K562 (cell line): Measurements from ENCODE around the gene FUT8. TPM values are rescaled to one million over a fixed set of nuclear protein-coding genes. Genes with fewer than 3 reads are reported as not detected.

Source experiments
- ATAC-seq: fragments of 200-7000 bp; cut with Tn5 transposase; 3 replicates; pipeline ENCODE4 v1.9.1; 2020; ENCODE audit warnings: moderate library complexity
- BruUV-seq: library from RNA; stranded (reverse); fragments of 400-500 nt; replicated peaks from 2 replicates; lab custom pipeline; 2021; lab: Mats Ljungman, UMichigan
- CTCF ChIA-PET: fragments of 300-600 bp; formaldehyde crosslinking; extraction: SDS; loops from one replicate; lab custom pipeline; 2021; ENCODE audit warnings: low intra/inter-chr PET ratio; lab: Yijun Ruan, JAX
- POLR2A ChIA-PET: fragments of 300-600, 350-650 bp; sonication (Branson Sonifier 250); formaldehyde crosslinking; extraction: SDS; loops from one replicate; lab custom pipeline; 2021; ENCODE audit warnings: antibody characterized with exemption, inconsistent platforms; lab: Yijun Ruan, JAX
- DNase-seq, 4 experiments: peaks; one replicate each; pipeline versions ENCODE4 v3.0.0 to v3.0.0-alpha.2; 2011 to 2018; ENCODE audit warnings: low spot score in 3 of 4, mixed read lengths in 3 of 4; ENCODE audit errors: extremely low read depth in 1 of 4
- FAIRE-seq: peaks from 2 replicates; lab custom pipeline; 2011; peaks lifted over from hg19 to GRCh38; lab: Jason Lieb, UNC
- H2AFZ ChIP-seq: 2 replicates; pipeline ENCODE4 v1.6.0; 2011; ENCODE audit warnings: low read depth, low read length, control low read depth, inconsistent platforms
- H3K27ac ChIP-seq: fragments of 200-600 bp; 3 replicates; pipeline ENCODE4 v1.8.0; 2011; ENCODE audit warnings: low read depth, mild to moderate bottlenecking, control low read depth, inconsistent platforms, low read length, moderate library complexity, mixed read lengths; ENCODE audit errors: extremely low read depth
- H3K27me3 ChIP-seq, 2 experiments: fragments of 300-600 bp in 1 of 2; 2 replicates in 1 of 2; 3 replicates in 1 of 2; pipeline versions ENCODE4 v1.6.0 to v1.8.0; 2011; ENCODE audit warnings: inconsistent platforms in 2 of 2, low read length in 2 of 2, mild to moderate bottlenecking in 1 of 2, mixed read lengths in 1 of 2, moderate library complexity in 1 of 2; ENCODE audit not compliant: control insufficient read depth in 2 of 2, insufficient read depth in 2 of 2
- H3K36me3 ChIP-seq: fragments of 300-600 bp; 3 replicates; pipeline ENCODE4 v1.8.0; 2011; ENCODE audit warnings: mild to moderate bottlenecking, low read length, inconsistent platforms; ENCODE audit not compliant: control insufficient read depth, insufficient read depth
- H3K4me1 ChIP-seq, 2 experiments: fragments of 200-600 bp in 1 of 2; replicated peaks in 1 of 2; 2 replicates in 1 of 2; 3 replicates in 1 of 2; pipeline versions ENCODE4 v1.5.1 to v1.8.0; 2011; ENCODE audit warnings: inconsistent platforms in 2 of 2, low read length in 2 of 2, mild to moderate bottlenecking in 1 of 2, mixed read lengths in 1 of 2, moderate library complexity in 1 of 2; ENCODE audit not compliant: control insufficient read depth in 2 of 2, insufficient read depth in 2 of 2
- H3K4me2 ChIP-seq: 2 replicates; pipeline ENCODE4 v1.6.1; 2011; ENCODE audit warnings: low read length, control low read depth, inconsistent platforms, mixed read lengths; ENCODE audit not compliant: insufficient read depth
- H3K4me3 ChIP-seq: fragments of 200-600 bp; sonication (generic), shearing (Covaris generic); 2 replicates; pipeline ENCODE4 v1.5.1; 2016; ENCODE audit warnings: control low read depth, inconsistent platforms
- H3K79me2 ChIP-seq: fragments of 200-600 bp; 3 replicates; pipeline ENCODE4 v1.8.0; 2011; ENCODE audit warnings: low read length, inconsistent platforms; ENCODE audit not compliant: control insufficient read depth, insufficient read depth
- H3K9ac ChIP-seq, 2 experiments: 2 replicates each; pipeline versions ENCODE4 v1.6.0 to v1.6.1; 2011; ENCODE audit warnings: low read depth in 2 of 2, low read length in 2 of 2, control low read depth in 1 of 2, inconsistent platforms in 1 of 2, mild to moderate bottlenecking in 1 of 2, mixed read lengths in 1 of 2; ENCODE audit not compliant: insufficient read depth in 1 of 2
- H3K9me1 ChIP-seq: one replicate; pipeline ENCODE4 v1.6.0; 2011; ENCODE audit warnings: inconsistent platforms, mild to moderate bottlenecking, low read length, moderate library complexity; ENCODE audit not compliant: control insufficient read depth, insufficient read depth
- H3K9me3 ChIP-seq: replicated peaks from 2 replicates; pipeline ENCODE4 v1.5.1; 2011; ENCODE audit warnings: low read depth, low read length, inconsistent platforms; ENCODE audit not compliant: control insufficient read depth, insufficient read depth
- H4K20me1 ChIP-seq: replicated peaks from 2 replicates; pipeline ENCODE4 v1.6.1; 2011; ENCODE audit warnings: low read length, inconsistent platforms, mixed read lengths; ENCODE audit not compliant: control insufficient read depth, insufficient read depth
- CBX5 ChIP-seq: IDR thresholded peaks from 2 replicates; pipeline ENCODE4 v1.6.1; 2014; ENCODE audit warnings: low read depth, borderline replicate concordance
- CREM ChIP-seq: IDR thresholded peaks from 2 replicates; pipeline ENCODE4 v1.6.1; 2014; ENCODE audit warnings: antibody characterized with exemption, low read depth
- GABPA ChIP-seq: fragments of 200-800 bp; sonication (Bioruptor generic); conservative IDR thresholded peaks from 2 replicates; pipeline ENCODE4 v1.6.1; 2016; ENCODE audit warnings: low read depth, missing genetic modification characterization, missing compliant biosample characterization
- HDAC3 ChIP-seq: fragments of 450-650 bp; IDR thresholded peaks from 2 replicates; pipeline ENCODE4 v1.6.1; 2018; ENCODE audit warnings: borderline replicate concordance, mild to moderate bottlenecking, moderate library complexity; ENCODE audit not compliant: partially characterized antibody
- HMG20B ChIP-seq: fragments of 250-450 bp; sonication (Bioruptor Pico); IDR thresholded peaks from 2 replicates; pipeline ENCODE4 v1.5.0; 2021; ENCODE audit warnings: mild to moderate bottlenecking
- HNRNPK ChIP-seq: fragments of 200-400 bp; formaldehyde crosslinking; IDR thresholded peaks from one replicate; pipeline ENCODE4 v1.6.1; 2018; ENCODE audit warnings: mild to moderate bottlenecking, low read depth, low read length; ENCODE audit not compliant: poor library complexity, severe bottlenecking
- NFIC ChIP-seq: fragments of 450-650 bp; IDR thresholded peaks from 2 replicates; pipeline ENCODE4 v1.6.1; 2017; ENCODE audit warnings: mild to moderate bottlenecking, inconsistent platforms
- NFIX ChIP-seq: fragments of 250-450 bp; sonication (Bioruptor Pico); IDR thresholded peaks from 2 replicates; pipeline ENCODE4 v1.4.0; 2020; ENCODE audit warnings: low read depth, mild to moderate bottlenecking, moderate library complexity
- PHB2 ChIP-seq: fragments of 450-650 bp; IDR thresholded peaks from 2 replicates; pipeline ENCODE4 v1.6.1; 2017; ENCODE audit warnings: low read depth
- PHF20 ChIP-seq: fragments of 450-650 bp; IDR thresholded peaks from 2 replicates; pipeline ENCODE4 v1.6.1; 2018; ENCODE audit not compliant: partially characterized antibody
- PKNOX1 ChIP-seq: fragments of 450-650 bp; IDR thresholded peaks from 2 replicates; pipeline ENCODE4 v1.6.1; 2016
- SIRT6 ChIP-seq: IDR thresholded peaks from one replicate; pipeline ENCODE4 v1.6.1; 2012; ENCODE audit warnings: low read depth, mild to moderate bottlenecking, control low read depth, inconsistent platforms, low read length, moderate library complexity
- TBP ChIP-seq: optimal IDR thresholded peaks from 2 replicates; pipeline ENCODE3; 2011; ENCODE audit warnings: low read depth, low read length, improper control_type of control experiment
- ZNF24 ChIP-seq: fragments of 450-650 bp; IDR thresholded peaks from 2 replicates; pipeline ENCODE4 v1.6.1; 2016
- ZNF695 ChIP-seq: fragments of 450-650 bp; formaldehyde crosslinking; IDR thresholded peaks from 2 replicates; pipeline ENCODE4 v1.4.0; 2020; ENCODE audit warnings: mild to moderate bottlenecking, moderate library complexity
- ZNF77 ChIP-seq: fragments of 250-450 bp; sonication (Bioruptor Pico); IDR thresholded peaks from 2 replicates; pipeline ENCODE4 v1.5.0; 2020
- ZZZ3 ChIP-seq: fragments of 450-650 bp; IDR thresholded peaks from 2 replicates; pipeline ENCODE4 v1.6.1; 2016; ENCODE audit warnings: antibody characterized with exemption, mild to moderate bottlenecking, moderate library complexity
- WGBS: fragments of 100-300 bp; shearing (Covaris generic); methylation state at CpG from one replicate; pipeline ENCODE4 v1.1.6; 2016; ENCODE audit warnings: low coverage, mixed read lengths; ENCODE audit not compliant: insufficient coverage; ENCODE audit errors: missing lambda C conversion rate; 5-methylcytosine and 5-hydroxymethylcytosine counted together
- in situ Hi-C: fragments of 300-500 bp; cut with MboI; formaldehyde crosslinking; loops from 4 replicates; pipeline ENCODE4 v1.15.0; 2018; ENCODE audit warnings: inconsistent platforms, mixed read lengths
- intact Hi-C: fragments of 100-400 bp; cut with micrococcal nuclease; formaldehyde crosslinking; loops from 2 replicates; pipeline ENCODE4 v1.14.2; 2022
- polyA plus RNA-seq, 8 experiments: library from polyadenylated mRNA; depleted of rRNA in 4 of 8; stranded (reverse) in 5 of 8; unstranded in 3 of 8; fragments of >200 nt; fragmentation: Nextera tagmentation in 2 of 8; fragmentation: Illumina TruSeq in 1 of 8; extraction: Ambion mirVana in 2 of 8; extraction: Trizol in 1 of 8; gene quantifications; 2 replicates each; pipeline versions ENCODE4 v1.2.1 to v1.2.3, GENCODE V29; 2011 to 2014; ENCODE audit warnings: inconsistent platforms in 1 of 8, missing spikeins in 1 of 8
- total RNA-seq, 7 experiments: library from RNA; depleted of rRNA in 6 of 7; stranded (reverse); fragments of >200 nt in 6 of 7; fragmentation: Illumina TruSeq in 2 of 7; extraction: Trizol in 2 of 7; gene quantifications; 2 replicates each; pipeline versions ENCODE4 v1.2.1 to v1.2.3, GENCODE V29; 2011 to 2021; ENCODE audit warnings: low replicate concordance in 1 of 7
- TF ChIP-seq, protein P1 (sequence below): fragments of 450-650 bp; formaldehyde crosslinking; IDR thresholded peaks from 2 replicates; pipeline ENCODE4 v1.4.0; 2022; ENCODE audit warnings: missing genetic modification characterization

Gene FUT8
- total and polyA plus RNA-seq, 9 of the 15 experiments (the other 6 are each of a cell fraction or from before 2014, with no cell fraction given): 4.1 to 15.2 (median 7.8) TPM

GRCh38 chr14:65606460-65606859, 193.9 kb downstream of the FUT8 start:
- BruUV-seq: no TSS peak
- Histone ChIP-seq H3K36me3 (no peaks in the 10 kb centered on the region), H3K9ac (no peak overlapping the region), H3K79me2 (no peaks in the 10 kb centered on the region), H4K20me1 (no peaks in the 10 kb centered on the region), H3K27ac (no peak overlapping the region), H3K9me1 (no peaks in the 10 kb centered on the region), H3K4me2 (no peak overlapping the region), H3K27me3 (no peaks in the 10 kb centered on the region), H2AFZ (no peak overlapping the region), H3K4me3 (no peak overlapping the region), H3K9me3 (no peaks in the 10 kb centered on the region), H3K4me1 (no peaks in the 10 kb centered on the region)
- FAIRE-seq (no peak), DNase-seq (no peak), ATAC-seq (no peak)
- intact Hi-C loops (loop anchor here (5.0 to 10.0 kb wide), 2 partner anchors 322 to 444 kb away; no protein-coding TSS in a partner anchor), in situ Hi-C loops (no loop called here)
- ChIA-PET CTCF (no interaction called here), POLR2A (no interaction called here)
- TF ChIP-seq PHF20: no peak
- no peak for TF ChIP-seq HNRNPK
- TF ChIP-seq CREM: no peak
- TF ChIP-seq ZNF24: no peak
- TF ChIP-seq NFIC: peak; percentile 89
- peak; percentile 47 for TF ChIP-seq NFIX
- no peak for TF ChIP-seq HDAC3

GRCh38 chr14:65613131-65613650, 200.7 kb downstream of the FUT8 start:
- H3K4me2 ChIP-seq: no peak overlapping the region
- H3K4me1 ChIP-seq: no peaks in the 10 kb centered on the region
- BruUV-seq: no TSS peak
- no peaks in the 10 kb centered on the region for H3K79me2 ChIP-seq
- CTCF ChIA-PET: no interaction called here
- DNase-seq: no peak
- H3K9ac ChIP-seq: no peak overlapping the region
- 52% methylated on average over 3 of the region's 3 CpGs for WGBS
- H3K9me3 ChIP-seq: no peaks in the 10 kb centered on the region
- H3K27ac ChIP-seq: no peak overlapping the region
- intact Hi-C loops (no loop called here), in situ Hi-C loops (no loop called here)
- no peaks in the 10 kb centered on the region for H4K20me1 ChIP-seq
- no peak for FAIRE-seq
- H2AFZ ChIP-seq: no peak overlapping the region
- POLR2A ChIA-PET: no interaction called here
- no peak for ATAC-seq
- no peaks in the 10 kb centered on the region for H3K9me1 ChIP-seq
- no peaks in the 10 kb centered on the region for H3K27me3 ChIP-seq
- H3K4me3 ChIP-seq: no peak overlapping the region
- no peaks in the 10 kb centered on the region for H3K36me3 ChIP-seq
- TF ChIP-seq GABPA (no peak), ZZZ3 (no peak), PKNOX1 (no peak), HMG20B (CRISPR knock-in tag) (no peak), SIRT6 (no peak), TBP (no peak), ZNF77 (no peak), ZNF695 (CRISPR knock-in tag) (no peak), CBX5 (no peak), PHB2 (no peak)
- TF ChIP-seq, protein P1, sequence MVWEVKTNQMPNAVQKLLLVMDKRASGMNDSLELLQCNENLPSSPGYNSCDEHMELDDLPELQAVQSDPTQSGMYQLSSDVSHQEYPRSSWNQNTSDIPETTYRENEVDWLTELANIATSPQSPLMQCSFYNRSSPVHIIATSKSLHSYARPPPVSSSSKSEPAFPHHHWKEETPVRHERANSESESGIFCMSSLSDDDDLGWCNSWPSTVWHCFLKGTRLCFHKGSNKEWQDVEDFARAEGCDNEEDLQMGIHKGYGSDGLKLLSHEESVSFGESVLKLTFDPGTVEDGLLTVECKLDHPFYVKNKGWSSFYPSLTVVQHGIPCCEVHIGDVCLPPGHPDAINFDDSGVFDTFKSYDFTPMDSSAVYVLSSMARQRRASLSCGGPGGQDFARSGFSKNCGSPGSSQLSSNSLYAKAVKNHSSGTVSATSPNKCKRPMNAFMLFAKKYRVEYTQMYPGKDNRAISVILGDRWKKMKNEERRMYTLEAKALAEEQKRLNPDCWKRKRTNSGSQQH (CRISPR knock-in tag): no peak
